ENCODE measurements around the gene HSPB2. TPM values are rescaled to one million over a fixed set of nuclear protein-coding genes. Genes with fewer than 3 reads are reported as not detected.

Gene HSPB2
- total RNA-seq, 1 donor from 2014 or later, result 9.2 TPM

DNA sequence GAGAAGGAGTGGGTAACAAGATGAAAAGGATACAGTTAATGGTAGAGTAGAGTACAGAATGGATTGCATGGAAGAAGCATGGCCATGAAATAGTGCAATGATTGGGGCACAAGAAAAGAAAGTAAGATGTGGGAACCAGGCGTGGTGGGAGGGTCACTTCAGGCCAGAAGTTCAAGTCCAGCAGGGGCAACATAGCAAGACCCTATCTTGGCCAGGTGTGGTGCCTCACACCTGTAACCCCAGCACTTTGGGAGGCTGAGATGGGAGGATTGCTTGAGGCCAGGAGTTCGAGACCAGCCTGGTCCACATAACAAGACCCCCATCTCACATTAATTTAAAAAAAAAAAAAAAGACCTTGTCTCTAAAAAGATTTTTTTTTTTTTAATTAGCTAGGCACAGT is 4.8 kb downstream of the HSPB2 start:
- DNase-seq, result no peak
- H3K36me3 ChIP-seq, result no peaks in the 10 kb centered on the region
- no peak for ATAC-seq
- intact Hi-C loops (cut with DNase I), result no loop called here
- TF ChIP-seq, protein P1, sequence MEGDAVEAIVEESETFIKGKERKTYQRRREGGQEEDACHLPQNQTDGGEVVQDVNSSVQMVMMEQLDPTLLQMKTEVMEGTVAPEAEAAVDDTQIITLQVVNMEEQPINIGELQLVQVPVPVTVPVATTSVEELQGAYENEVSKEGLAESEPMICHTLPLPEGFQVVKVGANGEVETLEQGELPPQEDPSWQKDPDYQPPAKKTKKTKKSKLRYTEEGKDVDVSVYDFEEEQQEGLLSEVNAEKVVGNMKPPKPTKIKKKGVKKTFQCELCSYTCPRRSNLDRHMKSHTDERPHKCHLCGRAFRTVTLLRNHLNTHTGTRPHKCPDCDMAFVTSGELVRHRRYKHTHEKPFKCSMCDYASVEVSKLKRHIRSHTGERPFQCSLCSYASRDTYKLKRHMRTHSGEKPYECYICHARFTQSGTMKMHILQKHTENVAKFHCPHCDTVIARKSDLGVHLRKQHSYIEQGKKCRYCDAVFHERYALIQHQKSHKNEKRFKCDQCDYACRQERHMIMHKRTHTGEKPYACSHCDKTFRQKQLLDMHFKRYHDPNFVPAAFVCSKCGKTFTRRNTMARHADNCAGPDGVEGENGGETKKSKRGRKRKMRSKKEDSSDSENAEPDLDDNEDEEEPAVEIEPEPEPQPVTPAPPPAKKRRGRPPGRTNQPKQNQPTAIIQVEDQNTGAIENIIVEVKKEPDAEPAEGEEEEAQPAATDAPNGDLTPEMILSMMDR (IDR thresholded peaks at IDR 0.05), result no peak
- H3K9me3 ChIP-seq, result no peaks in the 10 kb centered on the region
- H3K4me1 ChIP-seq, result peaks cover under 1% of the 10 kb centered on the region
- peaks cover 4% of the 10 kb centered on the region for H3K27me3 ChIP-seq
- no peak overlapping the region for H3K27ac ChIP-seq
- H3K4me3 ChIP-seq, result no peak overlapping the region

DNA sequence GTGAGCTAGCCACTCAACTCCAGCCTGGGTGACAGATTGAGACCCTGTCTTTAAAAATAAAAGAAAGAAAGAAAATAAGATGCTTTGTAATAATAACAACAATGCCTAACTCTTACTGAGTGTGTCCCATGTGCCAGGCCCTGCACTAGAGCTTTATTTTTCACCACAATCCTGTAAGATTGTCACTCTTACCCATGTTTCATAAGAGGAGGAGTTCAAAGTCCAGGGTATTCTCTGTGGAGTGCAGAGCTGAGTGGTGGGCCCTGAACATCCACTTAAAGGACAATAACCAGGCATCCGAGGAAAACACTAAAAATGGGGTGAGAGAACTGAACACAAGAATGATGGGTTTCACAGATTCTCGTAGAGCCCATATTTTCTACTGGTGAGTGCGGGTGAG is 5.3 kb downstream of the HSPB2 start:
- Histone ChIP-seq H3K27ac (peak overlapping the region; percentile 78), H3K4me1 (peaks cover 4% of the 10 kb centered on the region), H3K9me3 (no peaks in the 10 kb centered on the region), H3K36me3 (no peaks in the 10 kb centered on the region), H3K4me3 (no peak overlapping the region), H3K27me3 (no peaks in the 10 kb centered on the region)
- DNase-seq (no peak), ATAC-seq (no peak)
- intact Hi-C loops (cut with DNase I), result no loop called here
- TF ChIP-seq, protein P1 (IDR thresholded peaks at IDR 0.05), result no peak

DNA sequence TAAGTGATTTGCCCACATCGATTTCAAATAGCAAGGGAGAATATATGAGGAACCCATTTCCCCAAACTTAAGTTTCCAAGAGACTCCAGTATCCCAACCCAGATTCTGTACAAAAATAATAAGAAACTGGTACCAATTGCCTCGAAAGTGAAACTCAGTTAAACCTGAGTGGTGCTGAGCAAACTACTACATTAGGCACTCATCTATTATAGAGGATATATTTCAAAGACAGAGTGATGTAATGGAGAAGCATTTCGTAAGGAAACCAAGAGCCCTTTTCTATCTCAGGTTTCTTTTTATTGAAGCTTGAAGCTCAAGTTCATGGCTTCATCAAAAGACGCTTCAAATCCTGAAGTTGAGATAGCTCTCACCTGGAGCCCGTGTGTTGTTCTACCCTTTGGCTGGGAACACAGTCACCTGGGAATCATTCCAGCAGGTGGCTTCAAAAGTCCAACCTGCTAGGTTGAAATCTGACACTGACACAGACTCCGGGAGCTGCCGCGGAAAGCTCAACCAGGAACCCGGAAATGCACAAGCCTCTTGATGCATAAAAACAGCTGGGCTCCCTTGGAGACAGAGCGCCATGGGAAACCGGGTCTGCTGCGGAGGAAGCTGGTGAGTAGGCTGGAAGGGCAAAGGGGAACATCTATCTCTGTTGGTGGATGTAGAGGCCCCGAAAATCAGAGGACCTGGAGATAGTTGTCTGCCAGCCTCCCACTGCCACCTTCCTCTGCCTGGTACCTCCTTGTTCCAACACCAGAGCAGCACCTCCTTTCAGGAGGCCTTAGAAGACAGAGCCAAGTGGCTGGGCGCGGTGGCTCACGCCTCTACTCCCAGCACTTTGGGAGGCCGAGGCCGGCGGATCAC is 6.1 kb downstream of the HSPB2 start, which contains the start of gene C11orf52:
C11orf52 (plus strand) TSS at position 524 of the 867 bp plus-strand sequence; CDS start at position 584, 60 bp downstream.
- Histone ChIP-seq H3K4me3 (peak within 1 kb of the TSS; percentile 34), H3K9me3 (no peaks in the 10 kb centered on the region), H3K36me3 (no peaks in the 10 kb centered on the region), H3K27ac (peak within 1 kb of the TSS; percentile 78), H3K4me1 (peaks cover 12% of the 10 kb centered on the region), H3K27me3 (no peaks in the 10 kb centered on the region)
- intact Hi-C loops (cut with DNase I), result no loop called here
- TF ChIP-seq, protein P1 (IDR thresholded peaks at IDR 0.05), result no peak
- DNase-seq (peak; percentile 82), ATAC-seq (peak; percentile 93)

DNA sequence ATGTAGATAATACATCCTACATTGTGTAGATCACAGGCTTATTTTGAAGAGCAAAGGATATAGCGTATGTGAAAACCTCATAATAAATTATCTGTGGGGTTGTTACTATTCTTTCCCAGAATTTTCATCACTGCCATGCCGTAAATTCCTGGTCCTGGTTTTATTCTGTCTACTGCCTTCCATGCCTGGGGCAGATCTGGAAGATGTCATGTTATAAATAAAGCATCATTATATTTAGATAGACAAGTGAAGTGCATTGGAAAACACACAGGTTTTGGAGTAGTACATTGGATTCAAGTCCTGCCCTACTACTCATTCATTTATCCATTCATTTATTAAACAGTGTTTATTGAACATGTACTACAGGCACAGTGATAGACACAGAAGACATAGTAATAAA is 8.4 kb downstream of the HSPB2 start:
- peaks cover 18% of the 10 kb centered on the region for H3K4me1 ChIP-seq
- H3K27ac ChIP-seq, result no peak overlapping the region
- no peaks in the 10 kb centered on the region for H3K27me3 ChIP-seq
- intact Hi-C loops (cut with DNase I), result no loop called here
- no peaks in the 10 kb centered on the region for H3K9me3 ChIP-seq
- H3K4me3 ChIP-seq, result no peak overlapping the region
- ATAC-seq (no peak), DNase-seq (no peak)
- TF ChIP-seq, protein P1 (IDR thresholded peaks at IDR 0.05), result no peak
- H3K36me3 ChIP-seq, result no peaks in the 10 kb centered on the region

DNA sequence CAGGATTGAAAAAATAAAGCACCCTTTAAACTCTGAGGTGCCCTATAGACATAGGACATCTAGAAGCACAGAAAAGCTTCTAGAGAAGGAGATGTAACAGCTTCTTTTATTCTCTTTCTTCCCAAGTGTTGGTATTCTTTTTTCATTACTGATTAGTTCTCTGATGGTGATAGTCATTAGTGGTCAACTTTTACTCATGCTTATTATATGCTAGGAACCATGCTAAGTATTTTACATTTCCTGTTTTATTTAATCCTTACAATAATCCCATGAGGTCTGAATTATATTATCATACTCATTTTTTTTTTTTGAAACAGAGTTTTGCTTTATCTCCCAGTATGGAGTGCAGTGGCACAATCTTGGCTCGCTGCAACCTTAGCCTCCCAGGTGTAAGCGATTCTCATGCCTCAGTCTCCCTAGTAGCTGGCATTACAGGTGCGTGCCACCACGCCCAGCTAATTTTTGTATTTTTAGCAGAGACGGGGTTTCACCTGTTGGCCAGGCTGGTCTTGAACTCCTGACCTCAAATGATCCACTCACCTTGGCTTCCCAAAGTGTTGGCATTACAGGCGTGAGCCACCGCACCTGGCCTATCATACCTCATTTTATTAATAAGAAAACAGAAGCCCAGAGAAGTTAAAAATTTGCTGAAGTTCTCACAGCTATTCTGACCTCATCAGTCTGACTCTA is 9.2 kb downstream of the HSPB2 start:
- H3K9me3 ChIP-seq, result no peaks in the 10 kb centered on the region
- TF ChIP-seq, protein P1 (IDR thresholded peaks at IDR 0.05), result no peak
- H3K27ac ChIP-seq, result no peak overlapping the region
- no peak overlapping the region for H3K4me3 ChIP-seq
- H3K27me3 ChIP-seq, result no peaks in the 10 kb centered on the region
- H3K4me1 ChIP-seq, result peaks cover 24% of the 10 kb centered on the region
- ATAC-seq, result no peak
- no peaks in the 10 kb centered on the region for H3K36me3 ChIP-seq
- DNase-seq, result no peak
- intact Hi-C loops (cut with DNase I), result no loop called here
